ENCODE measurements around the gene OSBPL8.

DNA sequence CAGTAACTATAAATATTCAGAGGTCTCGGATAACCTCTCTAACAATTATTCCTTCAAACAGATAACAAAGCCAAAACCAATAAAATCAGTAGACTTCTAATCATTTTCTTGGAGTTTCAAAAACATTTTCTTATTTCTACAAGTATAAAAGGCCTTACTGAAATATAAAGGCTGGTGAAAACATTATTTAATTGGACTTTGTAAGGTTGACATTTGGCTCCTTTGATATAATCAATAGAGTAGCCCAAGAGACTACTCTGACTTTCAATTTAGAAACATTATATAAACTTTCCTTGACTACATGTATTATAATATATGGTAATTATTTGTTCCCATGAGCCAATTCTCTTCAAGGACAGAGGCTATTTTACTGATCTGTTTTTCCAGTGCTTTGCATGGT is 68.3 kb downstream of the OSBPL8 start:
- TF ChIP-seq EMX1 (CRISPR knock-in tag; IDR thresholded peaks at IDR 0.05) = no peak
- no peak for TF ChIP-seq SMAD3 (CRISPR knock-in tag; IDR thresholded peaks at IDR 0.05; ENCODE audit: borderline replicate concordance)
- TF ChIP-seq FOXK1 (CRISPR knock-in tag; IDR thresholded peaks at IDR 0.05) = no peak

Data from WTC11 (cell line).